GM21360 (cell line): ENCODE measurements around the gene USP10.

ENCODE experiments used
- ATAC-seq: cut with Tn5 transposase; IDR thresholded peaks from one replicate; pipeline ENCODE4 v1.9.1; 2021; ENCODE audit warnings: mild to moderate bottlenecking, moderate library complexity; ENCODE audit not compliant: unreplicated experiment

USP10 gene

DNA sequence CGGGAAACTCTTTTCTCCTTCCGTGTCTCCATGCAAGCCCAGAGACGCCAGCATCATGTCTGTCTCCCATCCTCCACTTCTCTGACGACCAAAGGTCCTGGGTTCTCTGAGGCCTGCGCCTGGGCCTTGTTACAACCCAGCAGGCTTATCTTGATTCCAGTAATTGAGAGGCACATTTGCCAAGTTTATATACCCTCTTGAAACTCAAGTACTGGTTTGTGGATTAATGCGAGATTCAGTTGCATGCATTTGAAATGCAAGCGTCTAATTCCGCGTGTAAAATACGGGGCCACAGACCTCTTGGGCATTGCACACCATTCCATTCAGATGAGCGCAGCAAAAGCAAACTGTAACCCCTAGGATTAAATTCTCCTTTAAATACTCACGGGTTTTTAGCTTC lies 91.3 kb downstream of the USP10 start:
- ATAC-seq = no peak

DNA sequence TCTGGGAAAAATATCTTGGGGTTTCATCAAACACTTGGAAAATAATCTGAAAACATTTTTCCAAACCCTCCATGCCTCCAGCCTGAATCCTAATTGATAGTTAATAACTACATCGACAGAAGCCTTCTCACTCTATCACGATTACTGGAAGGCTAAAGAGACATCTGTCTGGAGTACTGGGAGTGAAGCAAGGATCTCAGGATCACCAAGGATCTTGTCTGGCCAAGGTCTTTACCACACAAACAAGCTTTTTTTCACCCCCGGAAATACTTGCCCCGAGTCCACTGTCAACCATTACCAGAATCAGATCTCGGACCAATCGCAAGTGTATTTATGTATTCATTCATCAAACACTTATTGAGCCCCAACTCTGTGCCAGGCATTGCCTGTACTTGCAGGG lies 91.7 kb downstream of the USP10 start:
- ATAC-seq = no peak

DNA sequence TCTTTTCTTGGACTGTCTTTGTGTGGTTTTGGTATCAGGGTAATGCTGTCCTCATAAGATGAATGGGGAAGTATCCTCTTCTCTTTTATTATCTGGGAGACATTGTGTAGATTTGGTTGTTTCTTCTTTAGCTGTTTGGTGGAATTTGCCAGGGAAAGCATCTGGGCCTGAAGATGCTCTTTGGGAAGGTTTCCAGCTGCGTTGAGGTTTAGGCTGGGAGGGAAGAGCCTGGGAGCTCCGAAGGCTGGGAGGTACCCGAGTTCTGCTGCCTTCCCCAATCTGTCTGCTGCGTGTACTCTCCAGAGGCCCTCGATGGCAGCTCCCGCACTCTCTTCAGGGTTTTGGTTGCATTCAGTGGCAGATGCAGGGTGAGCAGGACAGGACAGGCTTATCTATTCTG lies 94.4 kb downstream of the USP10 start:
- ATAC-seq = no peak

DNA sequence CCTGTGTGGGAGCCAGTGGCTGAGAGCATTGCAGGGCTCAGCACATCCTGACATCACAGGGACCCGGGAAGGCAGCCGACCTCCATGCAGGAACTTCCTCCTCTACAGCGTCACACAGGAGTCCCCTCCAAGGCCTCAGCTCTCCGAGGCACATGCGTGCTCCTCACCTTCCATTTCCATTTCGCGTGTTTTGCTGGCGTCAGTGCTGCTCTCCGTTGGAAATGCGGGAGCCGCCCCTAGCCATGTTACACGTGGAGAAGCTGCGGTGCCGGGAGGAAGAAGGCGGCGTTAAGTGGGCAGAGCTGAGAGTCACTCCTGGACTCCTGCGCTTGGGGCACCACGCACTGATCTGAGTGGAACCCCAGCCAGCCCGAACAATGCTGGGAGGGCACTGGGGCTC lies 94.8 kb downstream of the USP10 start:
- no peak for ATAC-seq

DNA sequence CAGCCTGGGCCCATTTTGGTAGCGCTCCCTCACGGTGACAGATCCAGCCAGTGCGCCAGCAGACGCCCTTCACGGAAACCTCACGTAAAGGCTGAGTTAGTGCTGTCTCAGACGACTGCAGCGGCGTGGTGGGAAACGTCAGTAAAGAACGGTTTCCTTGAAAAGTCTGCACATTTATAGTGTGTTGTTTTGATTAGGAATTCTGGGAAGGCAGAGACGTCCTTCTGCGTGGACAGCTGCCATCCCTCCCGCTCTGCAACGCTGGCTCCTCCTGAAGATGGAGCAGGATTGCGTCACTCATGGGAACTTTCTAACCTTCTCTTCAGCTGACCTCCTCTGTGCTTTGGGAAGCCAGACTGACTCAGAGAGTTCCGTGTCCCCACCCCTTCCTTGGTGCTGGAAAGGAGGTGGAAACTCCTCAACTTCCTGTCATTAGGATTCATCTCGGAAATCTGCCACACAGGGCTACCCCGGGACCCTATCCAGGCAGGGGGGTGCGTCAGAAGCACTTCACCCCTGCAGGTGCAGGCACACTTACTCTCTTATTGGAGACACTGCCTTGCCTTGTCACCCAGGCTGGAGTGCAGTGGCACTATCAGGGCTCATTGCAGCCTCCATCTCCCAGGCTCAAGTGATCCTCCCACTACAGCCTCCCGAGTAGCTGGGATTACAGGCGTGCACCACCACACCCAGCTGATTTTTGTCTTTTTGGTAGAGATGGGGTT lies 95.7 kb downstream of the USP10 start:
- ATAC-seq = no peak

DNA sequence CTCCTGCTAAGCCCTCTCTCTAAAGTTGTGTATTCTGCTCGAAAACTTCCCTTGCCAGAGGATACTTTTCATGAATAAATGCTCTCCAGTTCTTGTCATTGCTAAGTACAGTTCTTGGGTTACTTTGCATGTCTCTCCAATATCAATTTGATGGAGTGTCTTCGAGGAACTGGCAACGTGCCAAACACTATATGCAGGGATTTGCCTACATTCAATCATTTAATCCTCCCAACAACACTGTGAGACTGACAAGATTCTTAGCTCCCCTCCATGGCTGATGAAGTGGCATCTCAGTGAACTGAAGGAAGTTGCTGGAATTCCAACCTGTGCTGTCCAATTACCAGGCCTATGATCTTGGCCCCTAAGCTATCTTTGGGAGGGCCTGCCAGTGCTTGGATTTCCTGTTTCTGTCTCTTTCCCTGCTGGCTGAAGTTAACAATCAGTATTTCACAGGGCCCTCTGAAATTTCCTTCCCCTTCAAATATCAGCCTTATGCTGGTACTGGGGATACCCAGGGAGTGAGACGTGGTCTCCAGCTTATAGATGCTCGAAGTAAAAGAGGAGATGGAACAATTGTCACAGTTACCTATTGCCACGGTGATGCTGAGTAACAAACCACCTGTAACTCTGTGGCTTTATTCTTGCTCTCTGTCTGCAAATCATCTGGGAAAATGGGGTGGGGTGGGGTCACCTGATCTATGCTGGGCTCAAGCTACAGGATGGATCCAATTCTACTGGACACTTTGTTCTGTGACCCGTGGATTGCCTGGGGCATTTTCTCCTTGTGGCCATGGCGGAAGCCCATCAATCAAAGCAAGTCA lies 100.6 kb downstream of the USP10 start:
- ATAC-seq = no peak

DNA sequence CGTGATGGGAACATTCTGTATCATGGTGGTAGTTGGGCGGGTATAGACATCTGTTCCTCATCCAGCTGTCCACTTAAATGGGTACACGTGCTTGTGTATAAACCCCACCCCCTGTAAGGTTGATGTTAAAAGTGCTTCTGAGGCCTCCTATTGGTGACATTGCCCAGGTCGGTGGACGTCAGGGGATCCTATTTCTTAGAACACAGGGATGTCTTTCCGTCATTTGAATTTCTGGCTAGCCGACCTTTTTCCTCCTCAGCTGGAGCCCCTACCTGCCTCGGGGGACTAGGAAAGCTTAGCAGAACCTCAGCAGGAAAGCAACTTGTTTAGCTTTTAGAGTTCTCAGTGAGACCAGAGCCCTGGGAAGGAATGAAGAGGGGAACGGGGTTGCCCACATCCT lies 103.3 kb downstream of the USP10 start:
- no peak for ATAC-seq

DNA sequence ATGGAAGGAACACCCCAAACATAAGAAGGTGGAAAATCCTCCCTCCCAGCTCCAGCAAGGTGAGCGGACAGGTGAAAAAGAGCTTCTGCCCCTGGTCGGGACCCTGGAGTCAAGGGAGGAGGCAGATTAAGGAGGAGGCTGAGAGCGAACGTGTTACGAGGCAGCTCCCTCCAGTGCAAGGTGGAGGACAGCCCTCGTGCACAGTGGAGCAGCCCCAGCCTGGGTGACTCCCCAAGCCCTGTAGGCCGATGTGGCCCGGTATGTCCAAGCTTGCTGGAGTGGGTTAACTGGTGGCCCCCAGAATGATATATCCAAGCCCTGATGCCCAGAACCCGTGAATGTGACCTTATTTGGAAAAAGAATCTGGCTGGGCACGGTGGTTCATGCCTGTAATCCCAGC lies 104.5 kb downstream of the USP10 start:
- no peak for ATAC-seq

DNA sequence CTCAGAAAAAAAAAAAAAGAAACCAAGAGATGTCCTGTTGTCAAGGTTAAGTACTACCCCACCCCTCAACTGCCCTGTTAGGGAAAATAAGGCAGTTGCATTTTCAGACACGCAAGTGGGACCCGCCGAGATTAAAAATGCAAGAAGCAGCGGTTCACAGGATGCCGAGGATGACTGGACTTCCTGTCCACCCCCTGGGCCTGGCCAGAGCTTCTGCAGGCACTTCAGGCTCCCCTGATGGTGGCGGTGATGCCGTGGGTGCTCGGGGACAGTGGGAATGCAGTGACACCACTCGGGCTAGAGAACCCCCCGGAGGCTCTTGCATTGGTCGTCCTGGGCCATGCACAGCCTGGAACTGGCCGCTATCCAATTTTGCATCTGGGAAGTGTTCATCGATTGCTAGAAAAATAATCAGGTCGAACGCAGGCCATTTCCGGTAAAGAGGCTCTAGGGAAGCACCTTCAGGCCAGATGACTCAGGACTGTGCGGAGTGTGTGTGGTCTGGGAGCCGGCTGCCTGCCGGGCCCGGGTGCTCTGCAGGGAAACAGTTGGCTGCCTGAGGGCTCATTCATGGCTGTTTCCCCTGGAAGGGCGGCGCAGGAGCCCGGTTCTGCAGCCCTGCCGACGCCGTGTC lies 106.6 kb downstream of the USP10 start:
- ATAC-seq = no peak

DNA sequence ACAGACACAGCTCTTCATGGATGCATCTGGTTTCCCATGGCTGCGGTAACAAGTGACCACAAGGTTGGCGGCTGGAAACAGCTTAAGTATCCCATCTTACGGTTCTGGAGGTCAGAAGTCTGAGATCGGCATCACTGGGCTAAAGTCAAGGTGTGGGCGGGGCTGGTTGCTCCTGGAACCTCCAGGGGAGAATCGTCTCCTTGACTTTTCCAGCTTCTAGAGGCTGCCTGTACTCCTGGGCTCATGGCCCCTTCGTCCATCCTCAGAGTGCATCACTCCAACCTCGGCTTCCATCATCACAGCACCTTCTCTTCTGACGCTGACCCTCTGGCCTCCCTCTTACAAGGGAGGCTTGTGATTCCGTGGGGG lies 107.1 kb downstream of the USP10 start:
- ATAC-seq = no peak

DNA sequence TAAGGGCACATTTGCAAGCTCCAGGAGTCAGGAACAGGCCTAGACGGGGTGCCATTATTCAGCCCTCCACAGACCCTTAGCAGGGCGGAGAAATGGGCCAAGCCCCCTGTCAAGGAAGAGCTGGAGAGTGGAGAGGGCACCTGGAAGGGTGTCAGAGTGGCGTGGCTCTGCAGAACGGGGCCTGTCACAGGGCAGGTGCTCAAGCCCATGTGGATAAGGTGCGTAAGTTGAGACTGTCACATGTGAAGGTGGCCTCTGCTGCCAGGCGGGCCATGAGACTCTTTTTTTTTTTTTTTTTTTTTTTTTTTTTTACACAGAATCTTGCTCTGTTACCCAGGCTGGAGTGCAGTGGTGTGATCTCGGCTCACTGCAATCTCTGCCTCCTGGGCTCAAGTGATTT lies 108.0 kb downstream of the USP10 start:
- ATAC-seq = no peak

DNA sequence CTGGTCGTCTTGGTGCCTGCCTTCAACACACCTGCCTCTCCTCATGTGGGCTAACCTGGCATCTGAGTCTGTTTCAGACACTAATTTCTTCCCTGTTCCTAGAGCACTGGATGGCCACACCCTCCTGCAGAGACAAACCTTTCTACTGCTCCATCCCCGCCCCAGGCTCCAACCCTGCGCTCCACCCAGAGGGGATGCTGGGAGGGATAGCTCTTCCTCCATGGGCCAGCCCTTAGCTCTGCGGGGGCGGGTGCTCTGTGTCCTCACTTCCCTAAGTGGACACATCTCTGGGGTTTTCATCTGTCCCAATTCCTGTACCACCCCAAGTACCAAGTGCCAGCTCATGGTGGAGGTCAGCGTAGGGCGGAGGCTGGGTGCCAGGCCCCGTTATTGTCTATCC lies 109.0 kb downstream of the USP10 start:
- no peak for ATAC-seq

DNA sequence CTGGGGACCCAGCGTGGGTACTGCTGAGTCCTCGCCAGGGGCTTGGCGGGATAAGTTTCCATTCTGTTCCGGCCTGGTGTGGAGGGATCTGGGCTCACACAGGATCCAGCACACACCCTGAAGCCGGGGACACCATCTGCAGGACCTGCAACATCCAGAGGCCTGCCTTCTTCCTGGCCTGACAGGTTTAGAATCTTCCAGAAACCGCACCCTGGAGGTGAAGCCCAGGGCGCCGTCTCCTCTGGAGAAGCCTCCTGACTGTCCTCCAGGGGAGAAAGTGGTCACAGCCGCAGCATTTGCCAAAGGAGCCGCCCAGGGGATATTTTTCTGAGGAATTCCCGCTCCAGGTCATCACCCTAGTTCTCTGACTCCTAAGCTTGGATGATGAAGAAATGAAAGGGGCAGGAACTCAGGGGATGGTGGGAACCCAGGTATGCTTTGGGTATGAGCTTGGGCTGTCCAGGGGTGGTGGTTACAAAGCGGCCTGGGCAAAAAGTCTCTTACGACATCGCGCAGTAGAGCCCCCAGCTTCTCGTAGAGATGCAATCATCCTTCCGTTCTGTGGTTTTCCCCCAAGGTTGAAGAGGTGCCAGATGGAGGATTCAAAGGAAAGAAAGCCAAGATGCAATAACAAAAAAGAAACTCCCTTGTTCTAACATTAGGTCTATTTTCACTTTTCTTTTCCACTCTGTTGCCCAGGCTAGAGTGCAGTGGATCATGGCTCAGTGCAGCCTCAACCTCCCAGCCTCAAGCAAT lies 110.9 kb downstream of the USP10 start:
- no peak for ATAC-seq

DNA sequence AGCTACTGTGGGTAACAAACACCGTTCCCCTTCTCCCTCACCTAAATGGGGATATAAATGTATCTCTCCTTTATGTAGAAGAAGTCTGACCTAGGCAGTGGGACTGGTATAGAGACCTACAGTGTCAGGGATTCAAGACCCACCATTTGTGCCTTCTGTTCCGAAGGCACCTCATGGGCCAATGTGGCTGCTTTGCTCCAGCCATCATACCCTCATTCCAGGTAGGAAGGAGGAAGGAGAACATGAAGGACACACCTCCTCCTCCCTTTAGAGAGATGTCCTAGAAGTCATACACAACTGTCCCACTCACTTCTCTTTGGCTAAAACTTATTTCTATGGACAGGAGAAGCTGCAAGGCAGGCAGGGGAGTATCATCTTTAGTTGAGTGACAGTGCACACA lies 111.7 kb downstream of the USP10 start:
- ATAC-seq = no peak

DNA sequence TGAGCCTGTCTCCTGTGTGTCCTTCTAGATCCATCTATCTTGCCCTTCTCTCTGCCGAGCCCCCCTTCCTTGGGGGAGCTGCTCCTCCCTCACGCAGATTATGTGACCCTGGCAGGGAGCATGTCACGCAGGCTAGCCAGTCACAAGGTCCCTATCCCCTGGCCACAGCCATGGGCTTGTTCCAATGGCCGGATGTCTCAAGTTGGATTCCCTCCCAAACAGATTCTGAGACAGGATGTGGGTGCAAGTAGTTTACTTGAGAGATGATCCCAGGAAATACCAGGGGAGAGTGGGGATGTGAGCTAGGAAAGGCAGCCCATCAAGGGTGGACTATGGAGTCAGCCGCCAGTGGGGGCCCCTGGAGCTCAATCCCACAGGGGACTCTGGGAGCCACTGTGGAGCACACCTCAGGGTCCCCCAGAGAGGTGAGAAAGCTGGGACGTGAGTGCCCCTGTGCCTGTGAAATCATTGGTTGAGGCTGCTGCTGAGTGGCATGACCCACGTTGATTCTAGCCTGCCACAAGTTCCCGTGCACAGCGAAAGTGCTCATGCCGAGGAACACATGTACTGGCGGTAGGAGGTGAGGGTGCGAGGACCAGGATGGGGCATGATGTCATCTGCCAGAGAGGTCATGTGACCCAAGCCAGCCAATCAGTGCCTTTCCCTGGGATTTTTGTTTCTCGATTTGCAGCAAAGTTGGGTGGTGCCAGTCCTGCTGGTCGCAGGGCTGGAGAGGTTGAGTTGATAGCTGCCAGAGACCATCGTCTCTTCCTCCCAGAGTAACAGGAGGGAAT lies 113.5 kb downstream of the USP10 start:
- ATAC-seq = no peak

DNA sequence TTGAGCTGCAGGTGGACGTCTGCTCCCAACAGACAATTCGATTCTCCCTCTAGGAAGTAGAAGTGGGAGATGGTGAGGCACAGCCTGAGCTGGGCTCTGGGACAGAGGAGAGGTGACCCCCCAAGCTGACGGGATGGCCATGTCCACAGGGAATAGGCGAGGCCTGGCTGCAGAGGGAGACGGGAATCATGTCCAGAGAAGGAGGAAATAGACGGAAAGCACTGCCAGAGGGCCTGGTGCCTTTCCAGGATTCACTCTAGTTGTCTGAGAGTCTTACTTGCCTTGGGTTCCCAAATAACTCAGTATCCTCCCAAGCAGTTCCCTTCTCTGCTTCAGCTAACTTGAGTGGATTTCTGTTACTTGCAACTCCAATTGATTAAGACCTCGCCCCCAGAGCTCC lies 115.7 kb downstream of the USP10 start:
- ATAC-seq = no peak

DNA sequence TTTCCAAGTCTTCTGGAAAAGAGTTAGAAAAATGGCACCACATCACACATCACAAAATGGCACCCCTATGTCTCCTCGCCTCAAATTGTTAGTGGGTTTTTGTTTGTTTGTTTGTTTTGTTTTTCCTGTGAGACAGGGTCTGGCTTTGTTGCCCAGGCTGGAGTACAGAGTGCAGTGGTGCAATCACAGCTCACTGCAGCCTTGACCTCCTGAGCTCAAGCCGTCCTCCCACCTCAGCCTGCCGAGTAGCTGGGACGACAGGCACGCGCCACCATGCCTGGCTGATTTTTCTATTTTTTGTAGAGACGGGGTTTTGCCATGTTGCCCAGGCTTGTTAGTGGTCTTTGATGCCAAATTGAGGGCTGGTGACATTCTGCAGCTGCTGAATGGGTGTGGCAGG lies 116.2 kb downstream of the USP10 start:
- no peak for ATAC-seq

DNA sequence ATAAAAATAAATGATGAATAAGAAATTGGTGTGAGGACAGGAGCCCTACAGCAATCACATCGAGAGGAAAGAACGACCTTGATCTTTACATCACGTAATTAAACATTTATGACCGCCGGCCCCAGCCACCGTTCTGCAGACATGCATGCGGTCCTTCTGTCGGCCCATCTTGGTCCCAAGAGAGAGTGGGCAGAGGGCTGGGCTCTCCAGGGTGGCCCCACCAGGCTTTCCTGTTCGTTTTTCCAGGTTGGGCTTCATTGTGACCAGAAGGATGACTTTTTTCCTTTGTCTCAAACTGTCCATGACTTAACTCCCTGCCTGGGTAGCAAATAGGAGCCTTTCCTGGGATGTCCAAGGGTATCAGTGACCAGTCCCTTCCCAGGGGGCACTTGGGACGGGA lies 116.7 kb downstream of the USP10 start:
- ATAC-seq = no peak

DNA sequence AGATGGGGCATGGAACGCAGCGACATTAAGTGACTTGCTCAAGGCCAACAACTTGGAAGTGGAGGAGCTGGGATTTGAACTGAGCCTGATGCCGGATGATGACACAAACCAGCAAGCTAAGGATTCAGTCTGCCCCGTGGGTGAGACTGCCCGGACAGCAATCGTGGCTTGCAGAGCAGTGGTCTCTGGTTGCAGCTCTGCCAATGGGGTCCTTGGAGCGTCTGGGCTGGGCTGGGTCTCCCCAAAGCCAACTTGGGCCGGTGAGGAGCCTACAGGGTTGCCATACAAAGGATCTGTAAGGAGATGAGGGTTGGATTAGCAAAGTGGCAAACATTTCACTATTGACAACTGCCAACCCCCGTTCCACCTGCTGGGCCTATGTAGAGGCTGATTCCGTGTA lies 117.4 kb downstream of the USP10 start:
- ATAC-seq = no peak

DNA sequence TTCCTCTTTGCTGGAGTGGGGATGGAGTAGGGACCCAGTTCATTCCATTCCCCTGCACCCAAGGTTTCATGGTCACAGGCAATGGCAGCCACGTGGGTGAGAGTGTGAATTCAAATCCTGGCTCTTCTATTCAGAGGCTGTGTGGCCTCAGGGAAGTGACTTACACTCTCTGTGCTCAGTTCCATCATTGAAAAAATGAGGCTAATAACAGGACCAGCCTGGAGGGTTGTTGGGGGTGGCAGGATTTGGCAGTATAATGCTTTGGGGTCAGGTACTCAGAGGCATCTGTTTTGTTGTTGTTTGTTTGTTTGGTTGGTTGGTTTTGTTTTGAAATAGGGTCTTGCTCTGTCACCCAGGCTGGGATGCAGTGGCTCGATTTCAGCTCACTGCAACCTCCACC lies 117.8 kb downstream of the USP10 start:
- no peak for ATAC-seq

DNA sequence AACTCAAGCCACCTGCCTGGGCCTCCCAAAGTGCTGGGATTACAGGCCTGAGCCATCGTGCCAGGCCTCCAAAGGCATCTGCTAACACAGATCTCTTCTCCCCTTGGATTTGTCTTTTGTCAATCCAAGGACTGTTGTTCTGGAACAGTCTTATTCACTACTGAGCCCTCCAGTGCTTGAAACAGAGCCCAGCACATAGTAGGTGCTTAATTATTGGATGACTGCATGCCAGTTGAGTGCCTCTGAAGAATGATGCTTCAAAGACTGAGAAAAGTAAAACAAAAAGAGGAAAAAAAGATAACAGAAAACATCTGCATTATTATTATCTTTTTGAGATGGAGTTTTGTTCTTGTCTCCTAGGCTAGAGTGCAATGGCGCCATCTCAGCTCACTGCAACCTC lies 118.3 kb downstream of the USP10 start:
- ATAC-seq = no peak
